GM18507 (cell line): ENCODE results near the gene TBCK.
A peak's percentile ranks its signal among the peaks of the same experiment; 100 is the strongest.

ENCODE experiments used
- DNase-seq: peaks from one replicate; pipeline ENCODE4 v3.0.0; 2011; ENCODE audit warnings: low read depth; ENCODE audit not compliant: insufficient read length; ENCODE audit errors: extremely low spot score
- FAIRE-seq: peaks from 2 replicates; lab custom pipeline; 2011; peaks lifted over from hg19 to GRCh38; lab: Jason Lieb, UNC

Gene TBCK

GRCh38 chr4:106297245-106298035 is 18.6 kb downstream of the TBCK start:
- FAIRE-seq (no peak), DNase-seq (no peak)

DNA sequence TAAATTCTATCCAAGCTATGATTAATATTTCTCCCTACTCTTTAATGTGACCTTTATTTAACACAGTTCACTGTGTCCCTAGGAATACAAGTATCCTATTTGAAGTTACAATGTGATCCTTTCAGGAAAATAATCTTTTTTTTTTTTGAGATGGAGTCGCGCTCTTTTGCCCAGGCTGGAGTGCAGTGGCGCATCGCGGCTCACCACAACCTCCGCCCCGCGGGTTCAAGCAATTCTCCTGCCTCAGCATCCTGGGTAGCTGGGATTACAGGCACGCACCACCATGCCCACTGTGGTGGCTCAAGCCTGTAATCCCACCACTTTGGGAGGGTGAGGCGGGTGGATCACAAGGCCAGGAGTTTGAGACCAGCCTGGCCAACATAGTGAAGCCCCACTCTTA is 21.9 kb downstream of the TBCK start:
- DNase-seq, result no peak
- no peak for FAIRE-seq

DNA sequence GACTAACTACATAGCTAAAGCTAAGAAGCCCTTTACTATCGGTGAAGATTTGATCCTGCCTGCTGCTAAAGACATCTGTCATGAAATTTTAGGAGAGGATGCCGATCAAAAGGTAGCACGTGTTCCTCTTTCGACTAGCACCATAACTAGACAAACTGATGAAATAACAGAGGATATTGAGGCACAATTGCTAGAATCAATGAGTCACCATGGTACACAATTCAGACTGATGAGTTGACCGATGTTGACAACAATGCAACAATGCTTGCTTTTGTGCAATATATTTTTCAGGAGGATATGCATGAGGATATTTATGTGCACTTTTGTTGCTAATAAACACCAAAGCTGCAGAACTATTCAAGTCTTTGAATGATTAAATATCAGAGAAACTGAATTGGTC is 24.3 kb downstream of the TBCK start:
- no peak for FAIRE-seq
- DNase-seq, result no peak

DNA sequence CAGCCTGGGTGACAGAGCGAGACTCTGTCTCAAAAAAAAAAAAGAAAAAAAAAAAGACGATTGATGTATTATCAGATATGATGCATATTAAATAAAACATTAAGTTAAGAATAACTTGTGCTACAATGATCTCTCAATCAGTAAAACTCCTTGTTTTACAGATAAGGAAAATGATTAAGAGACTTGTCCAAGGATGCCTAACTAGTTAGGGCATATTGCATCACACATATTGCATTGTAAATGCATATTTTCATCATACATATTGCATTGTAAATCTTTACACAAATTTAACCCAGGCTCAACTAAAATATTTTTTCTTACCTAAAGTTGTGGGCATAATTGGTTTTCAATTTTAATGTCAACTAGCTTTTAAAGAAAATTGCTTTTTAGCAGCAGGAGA is 26.3 kb downstream of the TBCK start:
- DNase-seq, result no peak
- no peak for FAIRE-seq

GRCh38 chr4:106287353-106287969 is 28.5 kb downstream of the TBCK start:
- DNase-seq, result no peak
- FAIRE-seq, result no peak

- DNase-seq (no peak), FAIRE-seq (no peak)
These were observed 29.4 kb downstream of the TBCK start for GRCh38 chr4:106286611-106287010.

DNA sequence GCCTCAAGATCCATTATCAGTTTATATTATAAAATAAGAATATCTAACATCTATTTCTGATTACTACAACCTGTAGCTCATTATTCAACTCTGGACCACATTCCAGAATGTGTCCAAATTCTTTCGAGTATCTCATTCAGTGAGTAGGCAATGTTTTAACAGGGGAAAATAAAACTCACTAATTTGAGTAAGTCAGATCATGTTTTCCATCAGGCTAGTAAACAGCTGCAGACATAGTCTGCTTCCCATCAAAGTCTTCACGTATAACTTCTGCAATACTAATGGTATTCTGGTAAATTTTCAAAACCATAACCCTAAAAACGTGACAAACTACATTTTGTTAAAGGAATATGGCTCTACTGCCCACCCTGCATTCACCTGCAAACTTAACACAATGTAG is 31.8 kb downstream of the TBCK start:
- no peak for FAIRE-seq
- DNase-seq, result no peak

- DNase-seq, result no peak
- FAIRE-seq, result peak; percentile 36
These were observed 38.8 kb downstream of the TBCK start for GRCh38 chr4:106277140-106277675.

DNA sequence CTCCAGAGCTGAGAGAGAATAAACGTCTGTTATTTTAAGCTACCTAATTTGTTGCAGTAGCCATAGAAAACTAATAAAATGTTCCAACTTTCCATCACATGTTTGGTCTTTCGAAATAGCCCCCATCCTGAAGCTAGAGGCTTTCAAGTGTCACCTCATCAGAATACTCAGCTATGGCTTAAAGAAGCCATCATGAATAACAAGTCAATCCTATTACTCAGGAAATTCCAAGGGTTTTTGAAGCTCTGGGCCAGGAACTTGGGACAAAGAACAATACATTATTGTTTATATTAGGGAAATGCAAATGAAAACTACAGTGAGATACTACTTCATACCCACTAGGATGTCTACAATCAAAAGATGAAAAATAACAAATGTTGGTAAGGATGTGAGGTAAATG is 42.2 kb downstream of the TBCK start:
- FAIRE-seq, result no peak
- DNase-seq, result no peak

DNA sequence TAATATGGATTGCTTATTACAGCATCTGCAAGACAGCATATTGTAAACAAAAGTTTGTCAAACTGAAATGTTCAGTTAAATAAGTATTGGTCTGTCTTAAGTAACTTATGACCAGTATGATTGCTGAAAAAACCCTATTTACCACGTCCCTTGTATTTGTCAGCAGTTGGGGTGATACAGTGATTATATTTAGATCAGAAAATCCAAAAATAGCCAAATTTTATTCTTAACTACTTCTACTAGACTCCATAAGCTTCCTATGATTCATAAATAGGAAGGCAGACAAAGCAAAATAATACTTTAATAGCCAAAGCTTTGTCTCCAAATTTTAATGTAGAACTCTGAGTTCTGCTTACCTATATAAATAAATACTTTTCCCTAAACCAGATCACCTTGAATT is 45.3 kb downstream of the TBCK start:
- FAIRE-seq (no peak), DNase-seq (no peak)

DNA sequence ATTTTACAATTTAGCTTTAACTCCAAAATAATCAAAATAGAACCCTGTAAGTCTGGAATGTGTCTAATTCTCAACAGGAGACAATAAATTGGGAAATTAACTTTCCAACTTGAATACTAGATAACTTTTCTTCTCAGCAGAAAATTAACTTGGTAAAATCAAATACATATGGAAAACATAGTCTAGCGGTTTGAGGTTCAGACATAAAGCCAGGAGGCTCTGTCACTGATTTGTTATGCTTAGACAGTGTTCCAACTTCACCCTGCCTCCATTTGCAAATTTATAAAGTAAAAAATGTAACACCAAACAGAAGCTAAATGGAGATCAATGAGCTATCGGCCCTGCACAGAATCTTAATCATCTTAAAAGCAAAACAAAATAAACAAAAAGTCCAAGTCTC is 46.3 kb downstream of the TBCK start:
- no peak for FAIRE-seq
- no peak for DNase-seq

DNA sequence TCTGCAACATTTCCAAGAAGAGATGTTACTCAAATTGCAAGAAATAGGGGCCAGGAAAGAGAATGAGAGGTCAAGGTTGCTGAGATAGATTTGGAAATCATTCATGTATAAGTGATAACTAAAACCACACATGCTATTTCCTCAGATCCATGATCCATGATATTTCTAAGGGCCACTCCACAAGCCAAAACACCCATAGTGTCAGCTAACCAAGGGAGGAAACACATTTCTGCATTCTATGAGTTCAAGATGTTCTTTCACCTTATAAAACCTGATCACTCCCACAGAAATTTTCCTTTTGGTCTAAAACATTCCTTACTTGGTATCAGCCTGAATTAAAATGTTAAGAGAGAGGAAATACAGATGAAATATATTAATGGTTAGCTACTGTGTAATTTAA is 47.2 kb downstream of the TBCK start:
- FAIRE-seq, result no peak
- no peak for DNase-seq

DNA sequence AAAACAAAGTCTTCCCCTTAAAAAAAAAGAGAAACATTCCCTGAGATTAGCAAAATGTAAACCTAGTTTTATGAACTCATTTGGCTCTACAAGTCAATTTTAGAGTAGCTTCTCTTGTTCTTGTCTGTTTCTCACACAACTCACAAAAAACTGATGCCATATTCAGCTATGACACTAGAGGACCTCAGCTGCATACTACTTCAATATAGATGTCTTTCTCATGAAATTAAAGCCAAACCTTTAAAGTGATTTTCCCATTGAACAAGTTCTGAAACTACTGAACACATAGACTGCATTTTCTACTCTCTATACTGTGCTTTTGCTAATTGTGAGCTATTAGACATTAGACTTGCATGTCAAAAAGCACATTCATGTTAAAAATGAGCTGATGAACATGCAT is 49.8 kb downstream of the TBCK start:
- FAIRE-seq, result peak; percentile 73

DNA sequence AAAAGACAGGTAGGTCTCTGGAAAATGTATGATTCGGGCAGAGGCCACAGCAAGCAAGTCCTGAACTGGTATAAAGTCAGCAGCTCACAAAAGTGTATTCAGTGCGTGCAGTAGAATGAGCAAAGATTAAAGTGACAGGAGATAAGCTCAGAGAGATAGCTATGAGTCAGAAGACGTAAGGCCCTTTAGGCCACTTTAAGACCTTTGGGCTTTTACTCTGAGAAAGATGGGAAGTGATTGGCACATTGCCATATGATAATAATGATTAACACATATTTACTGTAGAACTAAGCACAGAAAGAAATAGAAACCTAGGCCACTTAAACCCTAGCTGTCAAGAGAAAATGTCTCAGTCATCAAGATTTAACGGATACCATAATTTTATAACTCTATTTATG is 51.7 kb downstream of the TBCK start:
- FAIRE-seq, result no peak
- DNase-seq, result no peak

More for the DNA sequence above, 49.8 kb downstream of the TBCK start:
- DNase-seq, result no peak

- FAIRE-seq (no peak), DNase-seq (no peak)
These were observed 52.2 kb downstream of the TBCK start for GRCh38 chr4:106263594-106264330.

GRCh38 chr4:106261980-106262379 is 54.0 kb downstream of the TBCK start:
- DNase-seq, result no peak
- FAIRE-seq, result no peak

GRCh38 chr4:106258145-106259045 is 57.6 kb downstream of the TBCK start:
- FAIRE-seq (no peak), DNase-seq (no peak)

DNA sequence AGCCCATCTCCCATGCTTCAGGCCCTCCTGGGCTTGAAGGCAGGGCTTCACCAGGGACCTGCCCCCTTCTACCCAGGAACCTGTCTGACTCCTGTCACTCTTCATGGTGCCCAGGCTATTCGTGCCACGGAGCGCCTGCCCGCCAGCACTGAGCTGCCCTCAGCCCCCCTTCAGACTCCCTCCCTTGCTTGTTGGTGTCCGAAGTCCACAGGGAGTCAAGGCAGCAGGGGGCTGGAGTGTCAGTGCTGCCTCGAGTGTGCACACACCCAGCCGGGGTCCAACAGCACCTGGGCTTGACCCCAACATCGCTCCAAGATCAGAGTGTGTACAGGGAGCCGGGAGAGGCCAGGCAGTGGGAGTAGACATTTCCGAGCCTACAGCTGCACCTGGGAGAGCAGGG is 59.8 kb downstream of the TBCK start:
- FAIRE-seq (no peak), DNase-seq (no peak)

DNA sequence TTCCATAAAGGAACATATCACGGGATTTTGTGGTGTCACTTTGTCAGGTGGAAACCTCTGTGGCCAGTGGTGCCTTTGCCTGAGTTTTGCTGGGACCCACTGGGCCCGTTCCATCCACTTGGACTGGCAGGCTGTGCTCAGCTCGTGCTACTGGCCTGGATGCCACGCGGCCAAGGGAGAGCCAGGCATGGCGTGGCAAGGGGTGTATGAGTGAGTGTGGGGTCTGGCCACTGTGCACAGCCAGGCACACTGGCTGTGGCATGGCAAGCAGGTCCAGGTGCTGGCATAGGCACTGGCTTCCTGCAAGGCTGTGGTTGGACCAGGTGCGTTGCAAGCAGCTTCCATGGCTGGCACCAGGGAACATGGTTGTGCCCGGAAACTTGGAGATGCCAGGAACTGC is 60.8 kb downstream of the TBCK start:
- FAIRE-seq, result no peak
- DNase-seq, result no peak
